Right lobe of liver (tissue), 6 donors: ENCODE measurements around the gene CTSE. TPM values are rescaled to one million over a fixed set of nuclear protein-coding genes. Genes with fewer than 3 reads are reported as not detected.

Experiments used
- ATAC-seq, 4 donors: fragments of 200-7000 bp; cut with Tn5 transposase; one replicate each; pipeline ENCODE4 v1.9.1; 2020; ENCODE audit warnings: mild to moderate bottlenecking in 4 of 4, moderate library complexity in 4 of 4
- DNase-seq, 3 donors: peaks; one replicate each; pipeline ENCODE4 v3.0.0-alpha.2; 2020
- H3K27ac ChIP-seq, 3 donors: fragments of 200-600 bp; one replicate each; pipeline ENCODE4 v1.8.0; 2022
- H3K27me3 ChIP-seq, 2 donors: fragments of 200-600 bp; one replicate each; pipeline ENCODE4 v1.8.0; 2022
- H3K36me3 ChIP-seq, 4 donors: fragments of 200-600 bp; sonication (generic) in 1 of 4; one replicate each; pipeline versions ENCODE4 v1.5.1 to v1.8.0; 2017 to 2022; ENCODE audit warnings: control low read depth in 1 of 4
- H3K4me1 ChIP-seq, 4 donors: fragments of 200-600 bp; sonication (generic) in 1 of 4; one replicate each; pipeline versions ENCODE4 v1.5.1 to v1.8.0; 2017 to 2022; ENCODE audit warnings: control low read depth in 1 of 4
- H3K4me3 ChIP-seq, 3 donors: fragments of 200-600 bp; one replicate each; pipeline ENCODE4 v1.8.0; 2022
- H3K9me3 ChIP-seq, 4 donors: fragments of 200-600 bp; sonication (generic) in 1 of 4; one replicate each; pipeline versions ENCODE4 v1.5.1 to v1.8.0; 2017 to 2022; ENCODE audit warnings: control low read depth in 1 of 4
- CTCF ChIP-seq, 4 donors: fragments of 200-600 bp in 3 of 4; fragments of 450-650 bp in 1 of 4; IDR thresholded peaks; one replicate each; pipeline versions ENCODE4 v1.5.1 to v1.8.0; 2016 to 2022; ENCODE audit warnings: antibody characterized with exemption in 4 of 4, mild to moderate bottlenecking in 2 of 4
- POLR2A ChIP-seq: fragments of 450-650 bp; IDR thresholded peaks from one replicate; pipeline ENCODE4 v1.6.1; 2017; ENCODE audit warnings: antibody characterized with exemption, mild to moderate bottlenecking
- WGBS: methylation state at CpG from one replicate; pipeline ENCODE4 v1.1.6; 2018; ENCODE audit warnings: low coverage, low lambda C conversion rate; ENCODE audit not compliant: insufficient coverage; ENCODE audit errors: missing lambda C conversion rate; 5-methylcytosine and 5-hydroxymethylcytosine counted together
- intact Hi-C, 2 donors: fragments of 100-400 bp; cut with DNase I; formaldehyde crosslinking; loops; one replicate each; pipeline versions ENCODE4 v1.11.2 to v1.14.1; 2022
- total RNA-seq, 6 experiments: library from RNA; depleted of rRNA in 2 of 6; stranded (reverse); fragments of >200 nt in 2 of 6; fragmentation: NEBNext Ultra II Directional in 3 of 6; extraction: Animal tissue kit (Norgen Biotek cat#: 25700) in 3 of 6; gene quantifications; one replicate each; pipeline versions ENCODE4 v1.1.0 to v1.2.4, GENCODE V29; 2016 to 2023
- donor health status: DM: no; HTN: yes; CAD: no.
- donor health status: DM: no; HTN: no; CAD: no.
- donor health status: DM: no; HTN: no; CAD: no.
- donor health status: DM: no; HTN: yes; CAD: no.
- donor health status: DM: no; HTN: yes; CAD: no.

The CTSE gene
- total RNA-seq, 6 experiments from 2014 or later: 0.11 to 0.22 TPM; not detected in 4

DNA sequence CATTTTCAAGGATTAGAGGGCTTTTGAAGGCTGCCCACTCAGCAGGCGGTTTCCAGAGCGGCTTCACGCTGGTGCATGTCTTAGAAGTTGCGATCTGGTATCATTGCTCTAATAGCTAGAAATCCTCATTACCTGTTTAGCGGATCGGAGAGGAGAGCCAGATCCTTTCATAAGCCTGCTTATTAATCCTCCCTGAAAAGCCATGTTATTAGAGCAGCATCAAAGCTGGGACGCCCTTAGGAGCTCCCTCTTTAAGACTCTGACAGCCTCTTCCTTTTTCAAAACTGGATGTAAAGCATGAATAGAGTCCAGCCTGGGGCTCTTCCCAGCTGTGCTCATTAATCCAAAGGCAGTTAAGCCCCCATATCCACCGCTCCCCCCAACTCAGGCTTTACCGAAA, 13.9 kb upstream of the CTSE start:
- no peaks in the 10 kb centered on the region for H3K4me1 ChIP-seq
- intact Hi-C loops: loop anchor here in 1 of 2 donors (10.0 kb wide), 1 partner anchor 67 kb away; no protein-coding TSS in a partner anchor
- 86% methylated on average over 9 of the region's 9 CpGs for WGBS
- H3K9me3 ChIP-seq: no peaks in the 10 kb centered on the region
- H3K27ac ChIP-seq: no peak overlapping the region
- H3K4me3 ChIP-seq: no peak overlapping the region
- ATAC-seq (no peak), DNase-seq (no peak)
- TF ChIP-seq CTCF (IDR thresholded peaks at IDR 0.05): no peak
- H3K36me3 ChIP-seq: no peaks in the 10 kb centered on the region
- H3K27me3 ChIP-seq: no peaks in the 10 kb centered on the region

GRCh38 chr1:206036663-206037455, 13.2 kb upstream of the CTSE start:
- no peak overlapping the region for H3K27ac ChIP-seq
- TF ChIP-seq CTCF (IDR thresholded peaks at IDR 0.05): no peak
- TF ChIP-seq POLR2A: no peak
- no peaks in the 10 kb centered on the region for H3K36me3 ChIP-seq
- H3K4me3 ChIP-seq: no peak overlapping the region
- ATAC-seq (no peak), DNase-seq (no peak)
- H3K9me3 ChIP-seq: no peaks in the 10 kb centered on the region
- WGBS: 17% methylated on average over 2 of the region's 2 CpGs
- H3K27me3 ChIP-seq: no peaks in the 10 kb centered on the region
- no peaks in the 10 kb centered on the region for H3K4me1 ChIP-seq
- intact Hi-C loops: loop anchor here in 1 of 2 donors (10.0 kb wide), 1 partner anchor 68 kb away; no protein-coding TSS in a partner anchor

DNA sequence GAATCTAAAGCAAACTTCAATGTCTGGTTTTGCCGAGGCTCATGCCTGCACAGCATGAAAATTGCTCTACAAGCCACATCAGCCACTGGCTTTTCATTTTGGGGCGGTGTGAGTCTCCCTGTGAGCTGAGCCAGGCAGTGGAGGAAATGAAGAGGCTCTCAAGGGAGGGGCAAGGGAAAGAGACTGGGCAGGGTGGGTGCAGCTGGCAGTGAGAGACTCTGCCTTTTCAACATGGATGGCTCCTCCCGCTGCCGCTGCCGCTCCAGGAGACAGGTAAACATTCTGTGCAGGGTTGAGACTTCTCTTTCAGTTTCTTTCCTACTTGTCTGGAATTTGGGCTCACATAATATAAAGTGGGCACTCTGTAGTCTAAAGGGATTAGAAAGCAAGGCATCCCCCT, 11.3 kb upstream of the CTSE start:
- H3K36me3 ChIP-seq: no peaks in the 10 kb centered on the region
- H3K27ac ChIP-seq: no peak overlapping the region
- H3K4me1 ChIP-seq: no peaks in the 10 kb centered on the region
- H3K27me3 ChIP-seq: no peaks in the 10 kb centered on the region
- no peak overlapping the region for H3K4me3 ChIP-seq
- no peak for DNase-seq
- no peaks in the 10 kb centered on the region for H3K9me3 ChIP-seq
- 38% methylated on average over 4 of the region's 5 CpGs for WGBS
- intact Hi-C loops: loop anchor here in 1 of 2 donors (10.0 kb wide), 1 partner anchor 70 kb away; no protein-coding TSS in a partner anchor
- no peak for TF ChIP-seq CTCF (IDR thresholded peaks at IDR 0.05)
- no peak for TF ChIP-seq POLR2A
- peak in 1 of 4 donors; percentile 16 for ATAC-seq

DNA sequence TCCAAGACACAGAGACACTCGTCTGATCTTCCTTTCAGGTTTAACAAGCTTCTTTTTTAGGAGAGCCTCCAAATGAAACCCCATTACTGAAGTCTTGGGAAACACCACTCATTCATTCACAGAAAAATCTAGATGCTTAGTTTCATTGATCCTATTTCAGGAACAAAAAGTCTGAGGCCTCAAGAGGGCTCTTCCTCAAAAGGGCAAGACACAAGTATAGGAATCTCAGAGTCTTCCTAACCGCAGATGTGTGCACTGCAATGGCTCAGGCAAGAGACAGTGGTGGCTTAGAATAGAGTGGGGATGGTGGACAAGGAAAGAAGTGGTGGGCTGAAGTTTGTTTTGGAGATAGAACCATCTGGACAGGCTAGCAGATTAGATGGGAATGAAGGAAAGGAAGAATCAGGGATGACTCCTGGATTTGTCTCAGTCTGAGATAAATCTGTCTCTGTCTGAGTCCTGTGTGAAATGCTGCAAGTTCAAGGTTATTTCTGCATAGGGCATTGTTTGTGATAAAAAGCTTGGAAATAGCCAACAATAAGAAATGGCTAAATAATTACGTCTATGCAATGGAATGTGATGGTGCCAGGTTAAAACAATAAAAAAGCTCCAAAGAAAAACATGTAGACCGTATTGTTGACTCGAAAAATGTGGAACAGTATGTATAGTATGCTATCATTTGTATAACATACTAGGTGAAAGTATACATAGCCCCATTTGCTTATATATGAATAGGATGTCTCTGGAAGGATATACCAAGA, 8.9 kb upstream of the CTSE start:
- intact Hi-C loops: loop anchor here in 1 of 2 donors (10.0 kb wide), 1 partner anchor 72 kb away; no protein-coding TSS in a partner anchor
- no peak for ATAC-seq
- Histone ChIP-seq H3K4me3 (no peak overlapping the region), H3K36me3 (no peaks in the 10 kb centered on the region), H3K9me3 (no peaks in the 10 kb centered on the region), H3K27ac (no peak overlapping the region), H3K27me3 (no peaks in the 10 kb centered on the region), H3K4me1 (peaks cover 0 to 10% (median 3%) of the 10 kb centered on the region in 4 donors)
- no peak for DNase-seq
- WGBS: 77% methylated on average over 5 of the region's 5 CpGs
- TF ChIP-seq POLR2A (no peak), CTCF (IDR thresholded peaks at IDR 0.05) (no peak)
